ENCODE measurements around the gene MEX3A. TPM values are rescaled to one million over a fixed set of nuclear protein-coding genes. Genes with fewer than 3 reads are reported as not detected.

The MEX3A gene
- total RNA-seq, 1 experiment from 2014 or later: 6.1 TPM

DNA sequence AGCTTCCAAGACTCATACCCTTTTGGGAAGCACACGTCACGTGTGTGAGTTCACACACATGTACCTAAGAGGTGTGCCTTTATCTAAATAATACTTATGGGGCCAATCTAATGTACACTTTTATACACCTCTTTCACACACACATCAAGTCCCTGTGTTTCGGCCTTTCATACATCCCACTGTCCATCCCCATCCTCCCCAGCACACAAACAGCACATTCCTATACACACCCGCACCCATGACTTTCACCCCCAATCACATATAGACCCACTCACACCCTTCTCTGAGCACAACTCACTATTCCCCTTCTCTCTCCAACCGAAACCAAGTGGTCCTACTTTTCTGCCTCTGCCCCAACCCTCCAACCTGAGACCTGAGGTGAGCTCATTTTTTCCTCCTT lies 3.5 kb downstream of the MEX3A start (continued):
- TF ChIP-seq, protein P1, sequence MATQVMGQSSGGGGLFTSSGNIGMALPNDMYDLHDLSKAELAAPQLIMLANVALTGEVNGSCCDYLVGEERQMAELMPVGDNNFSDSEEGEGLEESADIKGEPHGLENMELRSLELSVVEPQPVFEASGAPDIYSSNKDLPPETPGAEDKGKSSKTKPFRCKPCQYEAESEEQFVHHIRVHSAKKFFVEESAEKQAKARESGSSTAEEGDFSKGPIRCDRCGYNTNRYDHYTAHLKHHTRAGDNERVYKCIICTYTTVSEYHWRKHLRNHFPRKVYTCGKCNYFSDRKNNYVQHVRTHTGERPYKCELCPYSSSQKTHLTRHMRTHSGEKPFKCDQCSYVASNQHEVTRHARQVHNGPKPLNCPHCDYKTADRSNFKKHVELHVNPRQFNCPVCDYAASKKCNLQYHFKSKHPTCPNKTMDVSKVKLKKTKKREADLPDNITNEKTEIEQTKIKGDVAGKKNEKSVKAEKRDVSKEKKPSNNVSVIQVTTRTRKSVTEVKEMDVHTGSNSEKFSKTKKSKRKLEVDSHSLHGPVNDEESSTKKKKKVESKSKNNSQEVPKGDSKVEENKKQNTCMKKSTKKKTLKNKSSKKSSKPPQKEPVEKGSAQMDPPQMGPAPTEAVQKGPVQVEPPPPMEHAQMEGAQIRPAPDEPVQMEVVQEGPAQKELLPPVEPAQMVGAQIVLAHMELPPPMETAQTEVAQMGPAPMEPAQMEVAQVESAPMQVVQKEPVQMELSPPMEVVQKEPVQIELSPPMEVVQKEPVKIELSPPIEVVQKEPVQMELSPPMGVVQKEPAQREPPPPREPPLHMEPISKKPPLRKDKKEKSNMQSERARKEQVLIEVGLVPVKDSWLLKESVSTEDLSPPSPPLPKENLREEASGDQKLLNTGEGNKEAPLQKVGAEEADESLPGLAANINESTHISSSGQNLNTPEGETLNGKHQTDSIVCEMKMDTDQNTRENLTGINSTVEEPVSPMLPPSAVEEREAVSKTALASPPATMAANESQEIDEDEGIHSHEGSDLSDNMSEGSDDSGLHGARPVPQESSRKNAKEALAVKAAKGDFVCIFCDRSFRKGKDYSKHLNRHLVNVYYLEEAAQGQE (IDR thresholded peaks at IDR 0.05; ENCODE audit: low read depth): no peak
- TF ChIP-seq RAD21 (IDR thresholded peaks at IDR 0.05; ENCODE audit: low read depth) (no peak), ZFX (IDR thresholded peaks at IDR 0.05) (no peak), CEBPB (IDR thresholded peaks at IDR 0.05; ENCODE audit: low read depth) (no peak)

DNA sequence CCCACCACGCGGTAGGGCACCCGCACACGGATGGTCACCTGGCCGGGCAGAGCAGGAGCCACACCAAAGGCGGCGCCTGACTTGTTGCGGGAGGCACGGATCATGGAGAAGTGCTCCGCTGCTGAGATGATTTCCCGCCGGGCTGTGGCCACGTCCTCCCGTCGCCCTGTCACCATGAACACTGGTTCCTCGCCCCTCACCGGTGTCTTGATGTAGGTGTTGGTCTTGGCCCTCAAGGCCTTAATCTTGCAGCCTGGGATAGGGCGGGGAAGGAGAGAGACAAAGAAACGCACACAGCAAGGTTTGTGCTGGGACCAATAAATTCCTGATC lies 4.9 kb downstream of the MEX3A start:
- no peak overlapping the region for H3K4me3 ChIP-seq (replicated peaks in 1 of 2; ENCODE audit: low read depth in 1 of 2, low read length in 2 of 2)
- no peaks in the 10 kb centered on the region for H3K27me3 ChIP-seq (ENCODE audit: insufficient read depth, low read length)
- CTCF ChIA-PET: no interaction called here
- H3K4me1 ChIP-seq (ENCODE audit: control insufficient read depth in 1 of 2, insufficient read depth in 2 of 2, low read length in 2 of 2): peaks cover 0 to 21% of the 10 kb centered on the region in 2 experiments; a peak in 3 of 4 replicates
- H3K27ac ChIP-seq (ENCODE audit: low read depth, low read length): no peak overlapping the region
- H3K79me2 ChIP-seq (ENCODE audit: insufficient read depth, low read length): no peaks in the 10 kb centered on the region
- H3K36me3 ChIP-seq (ENCODE audit: control insufficient read depth in 1 of 2, insufficient read depth in 2 of 2, low read length in 2 of 2): peaks cover 0 to 5% of the 10 kb centered on the region in 2 experiments; a peak in 1 of 4 replicates
- no peak overlapping the region for H2AFZ ChIP-seq (ENCODE audit: low read depth, low read length, poor library complexity, severe bottlenecking)
- RAD21 ChIA-PET (ENCODE audit: low non-redundant PET in 1 of 2, low total read pairs in 2 of 2, uncharacterized antibody in 2 of 2, unreplicated experiment in 2 of 2): no interaction called here
- H3K9me2 ChIP-seq (ENCODE audit: insufficient read depth): no peaks in the 10 kb centered on the region
- DNase-seq (ENCODE audit: low read depth, low spot score) (no peak), ATAC-seq (no peak)
- no peak for TF ChIP-seq POLR2A (IDR thresholded peaks at IDR 0.05; ENCODE audit: borderline replicate concordance, extremely low read depth, insufficient read depth, insufficient read length)
- TF ChIP-seq, protein P2, sequence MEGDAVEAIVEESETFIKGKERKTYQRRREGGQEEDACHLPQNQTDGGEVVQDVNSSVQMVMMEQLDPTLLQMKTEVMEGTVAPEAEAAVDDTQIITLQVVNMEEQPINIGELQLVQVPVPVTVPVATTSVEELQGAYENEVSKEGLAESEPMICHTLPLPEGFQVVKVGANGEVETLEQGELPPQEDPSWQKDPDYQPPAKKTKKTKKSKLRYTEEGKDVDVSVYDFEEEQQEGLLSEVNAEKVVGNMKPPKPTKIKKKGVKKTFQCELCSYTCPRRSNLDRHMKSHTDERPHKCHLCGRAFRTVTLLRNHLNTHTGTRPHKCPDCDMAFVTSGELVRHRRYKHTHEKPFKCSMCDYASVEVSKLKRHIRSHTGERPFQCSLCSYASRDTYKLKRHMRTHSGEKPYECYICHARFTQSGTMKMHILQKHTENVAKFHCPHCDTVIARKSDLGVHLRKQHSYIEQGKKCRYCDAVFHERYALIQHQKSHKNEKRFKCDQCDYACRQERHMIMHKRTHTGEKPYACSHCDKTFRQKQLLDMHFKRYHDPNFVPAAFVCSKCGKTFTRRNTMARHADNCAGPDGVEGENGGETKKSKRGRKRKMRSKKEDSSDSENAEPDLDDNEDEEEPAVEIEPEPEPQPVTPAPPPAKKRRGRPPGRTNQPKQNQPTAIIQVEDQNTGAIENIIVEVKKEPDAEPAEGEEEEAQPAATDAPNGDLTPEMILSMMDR (IDR thresholded peaks at IDR 0.05 in 2 of 3, conservative IDR thresholded peaks at IDR 0.05 in 1 of 3; ENCODE audit: borderline replicate concordance in 1 of 3, insufficient read depth in 1 of 3, low read depth in 2 of 3, low read length in 2 of 3): no peak
- no peak for TF ChIP-seq EGR1 (IDR thresholded peaks at IDR 0.05; ENCODE audit: low read depth)
- TF ChIP-seq ELF1 (IDR thresholded peaks at IDR 0.05; ENCODE audit: borderline replicate concordance, low read depth): no peak
- no peak for TF ChIP-seq ZFX (IDR thresholded peaks at IDR 0.05)
- TF ChIP-seq, protein P3, sequence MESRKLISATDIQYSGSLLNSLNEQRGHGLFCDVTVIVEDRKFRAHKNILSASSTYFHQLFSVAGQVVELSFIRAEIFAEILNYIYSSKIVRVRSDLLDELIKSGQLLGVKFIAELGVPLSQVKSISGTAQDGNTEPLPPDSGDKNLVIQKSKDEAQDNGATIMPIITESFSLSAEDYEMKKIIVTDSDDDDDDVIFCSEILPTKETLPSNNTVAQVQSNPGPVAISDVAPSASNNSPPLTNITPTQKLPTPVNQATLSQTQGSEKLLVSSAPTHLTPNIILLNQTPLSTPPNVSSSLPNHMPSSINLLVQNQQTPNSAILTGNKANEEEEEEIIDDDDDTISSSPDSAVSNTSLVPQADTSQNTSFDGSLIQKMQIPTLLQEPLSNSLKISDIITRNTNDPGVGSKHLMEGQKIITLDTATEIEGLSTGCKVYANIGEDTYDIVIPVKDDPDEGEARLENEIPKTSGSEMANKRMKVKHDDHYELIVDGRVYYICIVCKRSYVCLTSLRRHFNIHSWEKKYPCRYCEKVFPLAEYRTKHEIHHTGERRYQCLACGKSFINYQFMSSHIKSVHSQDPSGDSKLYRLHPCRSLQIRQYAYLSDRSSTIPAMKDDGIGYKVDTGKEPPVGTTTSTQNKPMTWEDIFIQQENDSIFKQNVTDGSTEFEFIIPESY (IDR thresholded peaks at IDR 0.05; ENCODE audit: extremely low read depth, insufficient replicate concordance, low read length): no peak
- no peak for TF ChIP-seq JUND (IDR thresholded peaks at IDR 0.05)
- no peaks in the 10 kb centered on the region for H3K9me3 ChIP-seq (ENCODE audit: control insufficient read depth in 1 of 2, insufficient read depth in 1 of 2, low read depth in 1 of 2, low read length in 2 of 2)
- H4K20me1 ChIP-seq (ENCODE audit: insufficient read depth): no peaks in the 10 kb centered on the region
- POLR2A ChIA-PET: no interaction called here
- H3K4me2 ChIP-seq (ENCODE audit: low read length): no peak overlapping the region
- intact Hi-C loops (cut with micrococcal nuclease): no loop called here
- BruUV-seq (replicated peaks): no TSS peak
- no peak overlapping the region for H3K9ac ChIP-seq (ENCODE audit: low read length)
